ENCODE data around the gene IRAK1. TPM values are rescaled to one million over a fixed set of nuclear protein-coding genes. Genes with fewer than 3 reads are reported as not detected.

Gene IRAK1
- total RNA-seq, 1 donor = 99.5 TPM

DNA sequence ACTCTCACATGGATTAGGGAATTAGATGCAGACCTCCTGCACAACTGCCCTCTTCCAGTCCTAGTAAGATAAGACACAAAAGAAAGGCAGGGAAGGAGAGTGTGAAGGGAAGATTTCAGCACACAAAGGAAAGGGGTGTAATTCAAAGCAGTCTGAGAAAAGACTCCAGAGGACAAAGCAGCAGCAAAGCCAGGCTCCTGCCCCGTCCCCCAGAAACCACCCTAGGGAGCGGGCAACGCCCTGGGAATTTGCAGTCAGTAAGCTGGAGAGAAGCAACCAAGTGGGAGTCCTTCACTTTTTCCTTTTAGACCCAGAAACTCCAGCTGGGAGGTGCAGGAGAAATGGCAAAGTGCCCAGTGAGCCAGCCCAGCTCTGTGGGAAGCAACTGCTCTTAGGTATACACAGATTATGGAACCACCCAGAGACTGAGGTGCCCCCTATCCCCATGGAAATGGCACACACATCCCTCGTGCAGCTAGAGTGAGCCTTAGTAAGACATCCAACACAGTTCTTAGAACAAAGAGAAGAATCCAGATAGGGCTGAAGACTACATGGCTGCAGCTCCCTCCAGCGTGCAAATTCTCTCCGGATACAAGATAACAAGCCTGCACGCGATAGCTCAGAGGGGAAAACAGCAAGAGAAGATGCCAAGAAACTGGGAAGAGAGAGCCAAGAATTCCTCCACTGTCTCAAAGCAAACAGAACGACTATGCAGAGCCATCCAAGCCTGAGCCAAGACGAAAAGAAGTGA is 26.5 kb upstream of the IRAK1 start:
- Histone ChIP-seq H3K4me3 (ENCODE audit: insufficient read depth, low read length) (no peak overlapping the region), H3K36me3 (ENCODE audit: insufficient read depth, low read length) (no peaks in the 10 kb centered on the region), H3K27ac (ENCODE audit: low read depth, low read length) (peak overlapping the region; percentile 97), H3K9me3 (ENCODE audit: low read depth, low read length) (no peaks in the 10 kb centered on the region), H3K4me1 (ENCODE audit: insufficient read depth, low read length) (peaks cover 61% of the 10 kb centered on the region), H2AFZ (ENCODE audit: low read length) (no peak overlapping the region), H3K27me3 (ENCODE audit: insufficient read depth, low read length) (peaks cover 6% of the 10 kb centered on the region), H3K4me2 (ENCODE audit: insufficient read depth, low read length) (peak overlapping the region; percentile 60), H4K20me1 (ENCODE audit: insufficient read depth, low read length) (no peaks in the 10 kb centered on the region), H3K79me2 (ENCODE audit: insufficient read depth, low read length) (peaks cover 56% of the 10 kb centered on the region)
- DNase-seq (ENCODE audit: insufficient read length, low spot score, missing footprints) = no peak
- TF ChIP-seq, protein P1, sequence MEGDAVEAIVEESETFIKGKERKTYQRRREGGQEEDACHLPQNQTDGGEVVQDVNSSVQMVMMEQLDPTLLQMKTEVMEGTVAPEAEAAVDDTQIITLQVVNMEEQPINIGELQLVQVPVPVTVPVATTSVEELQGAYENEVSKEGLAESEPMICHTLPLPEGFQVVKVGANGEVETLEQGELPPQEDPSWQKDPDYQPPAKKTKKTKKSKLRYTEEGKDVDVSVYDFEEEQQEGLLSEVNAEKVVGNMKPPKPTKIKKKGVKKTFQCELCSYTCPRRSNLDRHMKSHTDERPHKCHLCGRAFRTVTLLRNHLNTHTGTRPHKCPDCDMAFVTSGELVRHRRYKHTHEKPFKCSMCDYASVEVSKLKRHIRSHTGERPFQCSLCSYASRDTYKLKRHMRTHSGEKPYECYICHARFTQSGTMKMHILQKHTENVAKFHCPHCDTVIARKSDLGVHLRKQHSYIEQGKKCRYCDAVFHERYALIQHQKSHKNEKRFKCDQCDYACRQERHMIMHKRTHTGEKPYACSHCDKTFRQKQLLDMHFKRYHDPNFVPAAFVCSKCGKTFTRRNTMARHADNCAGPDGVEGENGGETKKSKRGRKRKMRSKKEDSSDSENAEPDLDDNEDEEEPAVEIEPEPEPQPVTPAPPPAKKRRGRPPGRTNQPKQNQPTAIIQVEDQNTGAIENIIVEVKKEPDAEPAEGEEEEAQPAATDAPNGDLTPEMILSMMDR (IDR thresholded peaks at IDR 0.05; ENCODE audit: extremely low read depth, low read depth, low read length) = peak; percentile 26

DNA sequence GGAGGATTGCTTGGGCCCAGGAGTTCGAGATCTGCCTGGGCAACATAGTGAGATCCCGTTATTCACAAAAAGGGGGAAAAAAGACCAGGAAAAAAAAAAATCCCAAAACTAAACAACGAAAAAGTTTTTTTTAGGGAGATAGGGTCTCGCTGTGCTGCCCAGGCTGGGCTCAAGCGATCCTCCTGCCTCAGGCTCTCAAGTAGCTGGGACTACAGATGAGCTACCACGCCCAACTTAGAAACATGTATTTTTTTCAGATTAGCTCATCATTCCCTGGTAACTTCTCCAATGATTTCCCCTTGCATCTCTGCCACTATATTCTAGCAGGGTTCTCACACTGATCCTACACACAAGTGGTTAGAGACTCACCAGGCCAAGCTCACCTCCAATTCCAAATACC is 24.4 kb upstream of the IRAK1 start:
- Histone ChIP-seq H3K27ac (ENCODE audit: low read depth, low read length) (peak overlapping the region; percentile 85), H2AFZ (ENCODE audit: low read length) (no peak overlapping the region), H3K4me3 (ENCODE audit: insufficient read depth, low read length) (no peak overlapping the region), H3K79me2 (ENCODE audit: insufficient read depth, low read length) (peaks cover 41% of the 10 kb centered on the region), H3K36me3 (ENCODE audit: insufficient read depth, low read length) (no peaks in the 10 kb centered on the region), H3K9me3 (ENCODE audit: low read depth, low read length) (no peaks in the 10 kb centered on the region), H3K4me2 (ENCODE audit: insufficient read depth, low read length) (no peak overlapping the region), H4K20me1 (ENCODE audit: insufficient read depth, low read length) (no peaks in the 10 kb centered on the region), H3K4me1 (ENCODE audit: insufficient read depth, low read length) (peaks cover 67% of the 10 kb centered on the region), H3K27me3 (ENCODE audit: insufficient read depth, low read length) (peaks cover 6% of the 10 kb centered on the region)
- no peak for DNase-seq (ENCODE audit: insufficient read length, low spot score, missing footprints)
- TF ChIP-seq, protein P1 (IDR thresholded peaks at IDR 0.05; ENCODE audit: extremely low read depth, low read depth, low read length) = no peak

- no peak for DNase-seq (ENCODE audit: insufficient read length, low spot score, missing footprints)
- H3K36me3 ChIP-seq (ENCODE audit: insufficient read depth, low read length) = no peaks in the 10 kb centered on the region
- H2AFZ ChIP-seq (ENCODE audit: low read length) = no peak overlapping the region
- peaks cover 67% of the 10 kb centered on the region for H3K4me1 ChIP-seq (ENCODE audit: insufficient read depth, low read length)
- H3K27ac ChIP-seq (ENCODE audit: low read depth, low read length) = peak overlapping the region; percentile 85
- no peak overlapping the region for H3K4me3 ChIP-seq (ENCODE audit: insufficient read depth, low read length)
- peaks cover 4% of the 10 kb centered on the region for H4K20me1 ChIP-seq (ENCODE audit: insufficient read depth, low read length)
- TF ChIP-seq, protein P1 (IDR thresholded peaks at IDR 0.05; ENCODE audit: extremely low read depth, low read depth, low read length) = no peak
- no peaks in the 10 kb centered on the region for H3K9me3 ChIP-seq (ENCODE audit: low read depth, low read length)
- H3K4me2 ChIP-seq (ENCODE audit: insufficient read depth, low read length) = peak overlapping the region; percentile 48
- peaks cover 38% of the 10 kb centered on the region for H3K79me2 ChIP-seq (ENCODE audit: insufficient read depth, low read length)
- H3K27me3 ChIP-seq (ENCODE audit: insufficient read depth, low read length) = peaks cover 10% of the 10 kb centered on the region
Observed at GRCh38 chrX:154043003-154043763, 23.5 kb upstream of the IRAK1 start.

DNA sequence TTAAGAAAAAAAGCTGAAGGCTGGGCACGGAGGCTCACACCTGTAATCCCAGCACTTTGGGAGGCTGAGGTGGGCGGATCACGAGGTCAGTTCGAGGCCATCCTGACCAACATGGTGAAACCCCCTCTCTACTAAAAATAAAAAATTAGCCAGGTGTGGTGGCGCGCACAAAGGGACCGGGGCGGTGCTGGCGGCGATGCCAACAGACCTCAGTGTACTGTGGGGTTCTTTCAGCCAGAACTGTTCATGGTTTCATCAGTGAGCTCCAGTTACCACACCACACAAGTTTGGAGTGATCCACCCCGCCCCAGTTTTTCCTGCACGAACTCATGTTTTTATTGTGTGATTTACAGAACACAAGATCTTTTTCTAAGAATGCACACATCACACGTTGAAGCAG is 21.2 kb upstream of the IRAK1 start:
- H3K27me3 ChIP-seq (ENCODE audit: insufficient read depth, low read length) = peaks cover 10% of the 10 kb centered on the region
- no peak overlapping the region for H2AFZ ChIP-seq (ENCODE audit: low read length)
- H3K4me1 ChIP-seq (ENCODE audit: insufficient read depth, low read length) = peaks cover 50% of the 10 kb centered on the region
- H3K4me2 ChIP-seq (ENCODE audit: insufficient read depth, low read length) = no peak overlapping the region
- H3K4me3 ChIP-seq (ENCODE audit: insufficient read depth, low read length) = no peak overlapping the region
- no peaks in the 10 kb centered on the region for H3K36me3 ChIP-seq (ENCODE audit: insufficient read depth, low read length)
- no peak for DNase-seq (ENCODE audit: insufficient read length, low spot score, missing footprints)
- peaks cover 4% of the 10 kb centered on the region for H4K20me1 ChIP-seq (ENCODE audit: insufficient read depth, low read length)
- H3K27ac ChIP-seq (ENCODE audit: low read depth, low read length) = peak overlapping the region; percentile 85
- no peaks in the 10 kb centered on the region for H3K9me3 ChIP-seq (ENCODE audit: low read depth, low read length)
- TF ChIP-seq, protein P1 (IDR thresholded peaks at IDR 0.05; ENCODE audit: extremely low read depth, low read depth, low read length) = no peak
- H3K79me2 ChIP-seq (ENCODE audit: insufficient read depth, low read length) = peaks cover 44% of the 10 kb centered on the region
